ENCODE results near the gene ARHGAP12.

The ARHGAP12 gene

GRCh38 chr10:31876652-31877352 is 51.8 kb downstream of the ARHGAP12 start:
- Histone ChIP-seq H2AK5ac (ENCODE audit: low read length) (no peak overlapping the region), H2BK5ac (ENCODE audit: low read depth, low read length, poor library complexity) (no peak overlapping the region), H3K9ac (ENCODE audit: low read length) (no peak overlapping the region), H3K14ac (ENCODE audit: low read length) (no peak overlapping the region), H3K27ac (ENCODE audit: low read depth, low read length) (no peak overlapping the region), H3K79me1 (ENCODE audit: low read length) (no peaks in the 10 kb centered on the region), H3K4me1 (ENCODE audit: control insufficient read depth in 1 of 2, insufficient read depth in 2 of 2, low read length in 2 of 2) (no peaks in the 10 kb centered on the region), H4K8ac (ENCODE audit: low read depth, low read length) (no peak overlapping the region), H2BK12ac (ENCODE audit: low read length) (no peak overlapping the region), H2BK120ac (ENCODE audit: insufficient read depth, low read length, poor library complexity) (no peak overlapping the region), H4K12ac (ENCODE audit: low read depth, low read length) (no peak overlapping the region), H3K36me3 (ENCODE audit: control insufficient read depth in 1 of 2, insufficient read depth in 2 of 2, low read length in 2 of 2) (no peaks in the 10 kb centered on the region), H3K79me2 (ENCODE audit: control insufficient read depth, insufficient read depth, low read length, poor library complexity) (no peaks in the 10 kb centered on the region), H3K4ac (ENCODE audit: low read depth, low read length) (no peak overlapping the region), H3K4me3 (ENCODE audit: low read depth, low read length) (no peak overlapping the region), H3K27me3 (ENCODE audit: insufficient read depth, low read length) (no peaks in the 10 kb centered on the region), H3K9me3 (ENCODE audit: insufficient read depth, low read depth, low read length) (no peaks in the 10 kb centered on the region), H3K23ac (ENCODE audit: low read length) (no peak overlapping the region), H3K18ac (ENCODE audit: low read length) (no peak overlapping the region), H2AFZ (ENCODE audit: insufficient read depth, low read length, poor library complexity) (no peak overlapping the region), H3K4me2 (ENCODE audit: low read length) (no peak overlapping the region), H4K91ac (ENCODE audit: low read depth, low read length) (no peak overlapping the region)
- WGBS (ENCODE audit: extremely low coverage, insufficient coverage, insufficient read length) = no CpG with 5 or more reads among the region's 6 CpGs
- no peak for DNase-seq

DNA sequence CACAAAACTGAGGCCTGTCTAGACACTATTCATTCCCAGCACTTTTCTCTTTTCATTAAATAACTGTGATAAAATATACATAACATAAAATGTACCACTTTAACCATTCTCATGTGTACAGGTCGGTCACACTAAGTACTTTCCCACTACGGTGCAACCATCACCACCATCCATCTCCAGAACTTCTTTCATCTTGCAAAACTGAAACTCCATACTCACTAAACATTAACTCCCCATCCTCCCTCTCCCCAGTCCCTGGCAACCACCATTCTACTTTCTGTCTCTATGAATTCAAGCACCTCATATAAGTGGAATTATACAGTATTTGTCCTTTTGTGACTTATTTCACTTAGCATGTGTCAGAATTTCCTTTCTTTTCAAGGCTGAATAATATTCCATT is 53.0 kb downstream of the ARHGAP12 start:
- no peak overlapping the region for H3K14ac ChIP-seq (ENCODE audit: low read length)
- H2AFZ ChIP-seq (ENCODE audit: insufficient read depth, low read length, poor library complexity) = no peak overlapping the region
- H3K9ac ChIP-seq (ENCODE audit: low read length) = no peak overlapping the region
- H3K4me2 ChIP-seq (ENCODE audit: low read length) = no peak overlapping the region
- no peak overlapping the region for H4K91ac ChIP-seq (ENCODE audit: low read depth, low read length)
- no peaks in the 10 kb centered on the region for H3K4me1 ChIP-seq (ENCODE audit: control insufficient read depth in 1 of 2, insufficient read depth in 2 of 2, low read length in 2 of 2)
- H4K12ac ChIP-seq (ENCODE audit: low read depth, low read length) = no peak overlapping the region
- no peak overlapping the region for H2BK5ac ChIP-seq (ENCODE audit: low read depth, low read length, poor library complexity)
- H3K79me2 ChIP-seq (ENCODE audit: control insufficient read depth, insufficient read depth, low read length, poor library complexity) = no peaks in the 10 kb centered on the region
- no peaks in the 10 kb centered on the region for H3K36me3 ChIP-seq (ENCODE audit: control insufficient read depth in 1 of 2, insufficient read depth in 2 of 2, low read length in 2 of 2)
- no peaks in the 10 kb centered on the region for H3K79me1 ChIP-seq (ENCODE audit: low read length)
- H3K4ac ChIP-seq (ENCODE audit: low read depth, low read length) = no peak overlapping the region
- no peak overlapping the region for H3K4me3 ChIP-seq (ENCODE audit: low read depth, low read length)
- H2BK120ac ChIP-seq (ENCODE audit: insufficient read depth, low read length, poor library complexity) = no peak overlapping the region
- H2AK5ac ChIP-seq (ENCODE audit: low read length) = no peak overlapping the region
- no peak overlapping the region for H4K8ac ChIP-seq (ENCODE audit: low read depth, low read length)
- H2BK12ac ChIP-seq (ENCODE audit: low read length) = no peak overlapping the region
- H3K9me3 ChIP-seq (ENCODE audit: insufficient read depth, low read depth, low read length) = no peaks in the 10 kb centered on the region
- no peak overlapping the region for H3K23ac ChIP-seq (ENCODE audit: low read length)
- H3K18ac ChIP-seq (ENCODE audit: low read length) = no peak overlapping the region
- no peaks in the 10 kb centered on the region for H3K27me3 ChIP-seq (ENCODE audit: insufficient read depth, low read length)
- no peak for DNase-seq
- no peak overlapping the region for H3K27ac ChIP-seq (ENCODE audit: low read depth, low read length)
- no CpG with 5 or more reads among the region's 2 CpGs for WGBS (ENCODE audit: extremely low coverage, insufficient coverage, insufficient read length)

GRCh38 chr10:31873724-31874123 is 54.9 kb downstream of the ARHGAP12 start:
- Histone ChIP-seq H3K79me1 (ENCODE audit: low read length) (no peaks in the 10 kb centered on the region), H2BK12ac (ENCODE audit: low read length) (no peak overlapping the region), H4K12ac (ENCODE audit: low read depth, low read length) (no peak overlapping the region), H3K18ac (ENCODE audit: low read length) (no peak overlapping the region), H3K4me2 (ENCODE audit: low read length) (no peak overlapping the region), H3K27me3 (ENCODE audit: insufficient read depth, low read length) (no peaks in the 10 kb centered on the region), H3K4me3 (ENCODE audit: low read depth, low read length) (no peak overlapping the region), H3K23ac (ENCODE audit: low read length) (no peak overlapping the region), H2BK5ac (ENCODE audit: low read depth, low read length, poor library complexity) (no peak overlapping the region), H3K14ac (ENCODE audit: low read length) (no peak overlapping the region), H2AFZ (ENCODE audit: insufficient read depth, low read length, poor library complexity) (no peak overlapping the region), H2AK5ac (ENCODE audit: low read length) (no peak overlapping the region), H4K91ac (ENCODE audit: low read depth, low read length) (no peak overlapping the region), H3K36me3 (ENCODE audit: control insufficient read depth in 1 of 2, insufficient read depth in 2 of 2, low read length in 2 of 2) (no peaks in the 10 kb centered on the region), H3K79me2 (ENCODE audit: control insufficient read depth, insufficient read depth, low read length, poor library complexity) (no peaks in the 10 kb centered on the region), H2BK120ac (ENCODE audit: insufficient read depth, low read length, poor library complexity) (no peak overlapping the region), H4K8ac (ENCODE audit: low read depth, low read length) (no peak overlapping the region), H3K4me1 (ENCODE audit: control insufficient read depth in 1 of 2, insufficient read depth in 2 of 2, low read length in 2 of 2) (no peaks in the 10 kb centered on the region), H3K9me3 (ENCODE audit: insufficient read depth, low read depth, low read length) (no peaks in the 10 kb centered on the region), H3K27ac (ENCODE audit: low read depth, low read length) (no peak overlapping the region), H3K9ac (ENCODE audit: low read length) (no peak overlapping the region), H3K4ac (ENCODE audit: low read depth, low read length) (no peak overlapping the region)
- WGBS (ENCODE audit: extremely low coverage, insufficient coverage, insufficient read length) = no CpG with 5 or more reads among the region's 1 CpG
- DNase-seq = no peak

DNA sequence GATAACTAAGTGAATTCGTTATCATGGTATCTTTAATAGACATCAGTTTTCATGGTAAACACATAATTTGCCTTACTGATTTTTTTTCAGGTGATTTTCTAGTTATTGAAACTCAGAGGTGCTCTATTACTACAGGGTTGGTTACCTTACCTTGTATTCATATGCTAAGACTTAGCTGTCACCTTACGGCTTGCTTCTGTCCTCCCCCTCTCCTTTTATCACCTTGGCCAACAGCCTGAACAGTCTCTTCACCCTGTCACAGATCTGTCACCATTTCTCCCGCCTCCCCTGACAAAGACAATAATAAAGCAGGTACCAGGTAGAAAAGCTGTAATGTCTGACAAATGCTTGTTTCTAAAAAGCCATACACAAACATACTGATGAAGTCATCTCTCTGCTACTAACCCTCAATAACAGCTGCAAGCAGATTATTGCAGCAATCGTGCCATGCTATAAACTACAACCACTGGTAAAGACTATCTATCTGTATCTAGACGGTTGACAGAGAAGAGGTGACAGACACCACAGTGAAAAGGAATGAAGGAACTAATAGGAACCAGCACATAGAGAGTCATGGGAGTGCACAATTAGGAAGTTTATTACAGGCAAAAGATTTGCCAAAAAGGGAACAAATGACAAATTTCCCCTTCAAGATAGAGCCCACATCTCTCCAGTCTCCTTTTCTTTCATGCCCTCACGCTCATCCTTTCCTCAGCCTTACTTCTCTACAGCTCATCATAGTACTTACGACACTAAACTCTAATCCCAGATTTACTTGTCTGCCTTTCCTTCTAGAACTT is 57.2 kb downstream of the ARHGAP12 start:
- H3K4me1 ChIP-seq (ENCODE audit: control insufficient read depth in 1 of 2, insufficient read depth in 2 of 2, low read length in 2 of 2) = peaks cover 0 to 4% of the 10 kb centered on the region in 2 experiments
- no peak overlapping the region for H4K91ac ChIP-seq (ENCODE audit: low read depth, low read length)
- peaks cover 2% of the 10 kb centered on the region for H3K79me2 ChIP-seq (ENCODE audit: control insufficient read depth, insufficient read depth, low read length, poor library complexity)
- no peak overlapping the region for H3K18ac ChIP-seq (ENCODE audit: low read length)
- no peak overlapping the region for H2BK12ac ChIP-seq (ENCODE audit: low read length)
- no peak overlapping the region for H2AK5ac ChIP-seq (ENCODE audit: low read length)
- H3K23ac ChIP-seq (ENCODE audit: low read length) = no peak overlapping the region
- no peak overlapping the region for H3K4me2 ChIP-seq (ENCODE audit: low read length)
- no peak overlapping the region for H4K12ac ChIP-seq (ENCODE audit: low read depth, low read length)
- H3K4ac ChIP-seq (ENCODE audit: low read depth, low read length) = no peak overlapping the region
- whole genome bisulfite sequencing (ENCODE audit: extremely low coverage, insufficient coverage, insufficient read length) = no CpG with 5 or more reads among the region's 7 CpGs
- no peak overlapping the region for H3K4me3 ChIP-seq (ENCODE audit: low read depth, low read length)
- no peak overlapping the region for H2AFZ ChIP-seq (ENCODE audit: insufficient read depth, low read length, poor library complexity)
- H2BK120ac ChIP-seq (ENCODE audit: insufficient read depth, low read length, poor library complexity) = no peak overlapping the region
- H3K27me3 ChIP-seq (ENCODE audit: insufficient read depth, low read length) = no peaks in the 10 kb centered on the region
- no peaks in the 10 kb centered on the region for H3K9me3 ChIP-seq (ENCODE audit: insufficient read depth, low read depth, low read length)
- H3K14ac ChIP-seq (ENCODE audit: low read length) = no peak overlapping the region
- no peaks in the 10 kb centered on the region for H3K36me3 ChIP-seq (ENCODE audit: control insufficient read depth in 1 of 2, insufficient read depth in 2 of 2, low read length in 2 of 2)
- no peak overlapping the region for H4K8ac ChIP-seq (ENCODE audit: low read depth, low read length)
- H2BK5ac ChIP-seq (ENCODE audit: low read depth, low read length, poor library complexity) = no peak overlapping the region
- H3K79me1 ChIP-seq (ENCODE audit: low read length) = no peaks in the 10 kb centered on the region
- no peak overlapping the region for H3K9ac ChIP-seq (ENCODE audit: low read length)
- DNase-seq = no peak
- no peak overlapping the region for H3K27ac ChIP-seq (ENCODE audit: low read depth, low read length)
